ENCODE measurements around the gene SEPTIN7. TPM values are rescaled to one million over a fixed set of nuclear protein-coding genes. Genes with fewer than 3 reads are reported as not detected.
A peak's percentile ranks its signal among the peaks of the same experiment; 100 is the strongest.

SEPTIN7 gene
- total RNA-seq, 1 donor from 2014 or later: 200 TPM

DNA sequence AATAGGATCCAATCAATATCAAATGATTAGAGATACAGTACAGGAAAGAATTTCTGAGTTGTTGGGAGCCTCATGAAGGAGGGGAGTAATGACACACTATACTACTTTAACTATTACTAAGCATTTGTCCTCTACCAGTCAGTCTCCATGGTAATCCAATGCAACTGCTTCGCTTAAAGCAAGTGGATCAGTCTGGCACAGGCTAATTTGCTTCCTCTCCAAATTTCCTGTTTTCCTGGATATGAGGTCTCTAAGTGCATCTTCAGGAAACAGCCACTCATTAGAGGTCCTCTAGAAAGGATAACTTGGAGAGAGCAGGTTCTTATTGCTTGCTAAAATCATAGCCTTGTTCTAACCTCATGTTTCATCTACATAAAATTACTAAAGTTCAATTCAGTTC is 8.4 kb upstream of the SEPTIN7 start:
- Mint-ChIP-seq H3K27ac (no peak overlapping the region), H3K4me3 (no peak overlapping the region), H3K9me3 (no peaks in the 10 kb centered on the region), H3K4me1 (ENCODE audit: unreplicated experiment) (no peaks in the 10 kb centered on the region), H3K27me3 (no peaks in the 10 kb centered on the region), H3K36me3 (no peaks in the 10 kb centered on the region)
- TF ChIP-seq, protein P1, sequence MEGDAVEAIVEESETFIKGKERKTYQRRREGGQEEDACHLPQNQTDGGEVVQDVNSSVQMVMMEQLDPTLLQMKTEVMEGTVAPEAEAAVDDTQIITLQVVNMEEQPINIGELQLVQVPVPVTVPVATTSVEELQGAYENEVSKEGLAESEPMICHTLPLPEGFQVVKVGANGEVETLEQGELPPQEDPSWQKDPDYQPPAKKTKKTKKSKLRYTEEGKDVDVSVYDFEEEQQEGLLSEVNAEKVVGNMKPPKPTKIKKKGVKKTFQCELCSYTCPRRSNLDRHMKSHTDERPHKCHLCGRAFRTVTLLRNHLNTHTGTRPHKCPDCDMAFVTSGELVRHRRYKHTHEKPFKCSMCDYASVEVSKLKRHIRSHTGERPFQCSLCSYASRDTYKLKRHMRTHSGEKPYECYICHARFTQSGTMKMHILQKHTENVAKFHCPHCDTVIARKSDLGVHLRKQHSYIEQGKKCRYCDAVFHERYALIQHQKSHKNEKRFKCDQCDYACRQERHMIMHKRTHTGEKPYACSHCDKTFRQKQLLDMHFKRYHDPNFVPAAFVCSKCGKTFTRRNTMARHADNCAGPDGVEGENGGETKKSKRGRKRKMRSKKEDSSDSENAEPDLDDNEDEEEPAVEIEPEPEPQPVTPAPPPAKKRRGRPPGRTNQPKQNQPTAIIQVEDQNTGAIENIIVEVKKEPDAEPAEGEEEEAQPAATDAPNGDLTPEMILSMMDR (conservative IDR thresholded peaks at IDR 0.05): no peak
- no peak for DNase-seq (ENCODE audit: extremely low spot score, unreplicated experiment)

DNA sequence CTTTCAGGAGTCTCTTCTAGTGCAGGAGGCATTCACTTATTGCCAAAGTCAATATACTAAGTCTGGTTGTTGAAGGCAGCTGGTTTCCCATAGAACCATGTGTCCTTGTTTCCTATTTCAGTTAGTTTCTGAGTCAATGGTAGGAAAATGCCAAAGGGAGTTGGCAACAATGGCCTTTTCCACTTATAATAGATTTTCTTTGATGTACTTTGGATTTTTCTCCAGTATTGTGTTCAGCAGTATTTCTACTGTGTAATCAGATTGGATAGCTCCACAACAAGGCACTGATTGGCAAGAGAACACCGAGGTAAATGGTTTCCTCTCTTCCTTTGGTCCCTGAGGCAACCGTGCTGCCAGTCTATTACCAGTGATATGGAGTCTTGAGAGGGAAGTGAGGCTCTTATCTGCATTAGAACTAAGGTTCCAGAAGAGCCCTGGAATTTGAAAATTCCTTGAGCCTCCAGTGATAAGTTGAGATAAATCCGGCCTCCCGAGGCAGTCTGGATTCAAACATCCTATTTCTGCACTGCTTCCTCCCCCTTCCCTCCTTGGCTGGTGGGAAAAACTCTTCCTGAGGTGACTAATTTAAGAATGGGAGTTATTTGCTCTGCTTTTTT is 7.9 kb upstream of the SEPTIN7 start:
- Mint-ChIP-seq H3K36me3 (no peaks in the 10 kb centered on the region), H3K27ac (no peak overlapping the region), H3K9me3 (no peaks in the 10 kb centered on the region), H3K4me1 (ENCODE audit: unreplicated experiment) (no peaks in the 10 kb centered on the region), H3K4me3 (no peak overlapping the region), H3K27me3 (no peaks in the 10 kb centered on the region)
- DNase-seq (ENCODE audit: extremely low spot score, unreplicated experiment): no peak
- TF ChIP-seq, protein P1 (conservative IDR thresholded peaks at IDR 0.05): no peak

DNA sequence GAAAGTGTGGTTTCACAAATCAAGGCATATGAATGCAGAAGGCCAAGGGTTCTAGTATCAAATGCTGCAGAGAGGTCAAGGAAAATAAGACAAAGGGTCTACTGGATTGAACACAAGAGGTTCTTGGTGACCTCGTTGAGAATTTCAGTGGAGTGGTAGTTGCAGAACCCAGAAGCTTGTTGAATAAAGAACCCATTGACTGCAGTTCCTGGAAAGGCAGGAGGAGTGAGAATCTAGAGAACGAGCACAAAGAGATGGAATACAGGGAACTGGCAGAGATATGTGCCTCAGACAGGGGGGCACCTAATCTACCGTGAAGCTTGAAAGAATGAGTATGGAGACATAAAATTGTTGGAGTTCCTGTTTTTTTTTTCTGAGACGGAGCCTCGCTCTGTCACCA is 3.5 kb upstream of the SEPTIN7 start:
- TF ChIP-seq, protein P1 (conservative IDR thresholded peaks at IDR 0.05): no peak
- H3K4me1 Mint-ChIP-seq (ENCODE audit: unreplicated experiment): peaks cover 8% of the 10 kb centered on the region
- no peaks in the 10 kb centered on the region for H3K36me3 Mint-ChIP-seq
- H3K9me3 Mint-ChIP-seq: no peaks in the 10 kb centered on the region
- peak overlapping the region; percentile 13 for H3K4me3 Mint-ChIP-seq
- H3K27me3 Mint-ChIP-seq: no peaks in the 10 kb centered on the region
- H3K27ac Mint-ChIP-seq: no peak overlapping the region
- no peak for DNase-seq (ENCODE audit: extremely low spot score, unreplicated experiment)

DNA sequence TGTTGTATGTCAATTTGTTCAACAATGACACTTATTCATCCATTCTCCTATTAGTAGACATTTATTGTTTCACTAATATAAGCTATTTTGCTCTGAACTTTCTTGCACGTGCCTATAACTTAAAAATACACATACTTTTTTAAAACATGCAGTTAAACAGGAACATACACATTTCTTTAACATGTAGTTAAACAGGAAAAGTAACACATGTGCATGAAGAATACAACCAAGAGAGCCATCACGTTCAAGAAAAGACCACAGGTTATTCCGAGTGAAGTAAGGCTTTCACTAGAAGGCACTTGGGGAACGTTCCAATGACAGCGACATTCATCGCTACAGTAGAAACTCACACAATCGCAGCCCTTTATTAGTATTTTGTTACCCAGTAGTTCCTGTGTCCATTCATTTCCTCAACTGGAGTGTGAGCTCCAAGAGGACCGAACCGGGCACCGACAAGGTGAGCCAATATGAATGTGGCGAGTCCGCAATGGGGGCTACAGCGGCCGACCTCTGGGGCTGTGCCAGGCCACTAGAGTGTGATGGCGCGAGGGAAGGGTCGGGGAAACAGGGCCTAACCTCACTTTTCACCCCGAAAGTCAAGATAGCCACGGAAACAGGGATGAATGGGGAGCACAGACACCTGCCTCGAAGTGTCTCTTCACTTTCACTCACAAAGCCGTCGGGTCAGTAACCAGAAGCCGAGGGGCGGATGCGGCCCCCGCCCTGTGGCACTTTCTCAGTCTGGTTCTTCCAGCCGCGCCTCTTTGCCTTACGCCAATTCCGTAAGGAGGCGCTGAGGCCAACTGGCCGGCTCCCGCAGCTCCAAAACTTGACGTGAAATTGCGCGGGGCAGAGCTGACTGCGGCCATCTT is 775 bp upstream of the SEPTIN7 start:
- H3K4me1 Mint-ChIP-seq (ENCODE audit: unreplicated experiment): peaks cover 30% of the 10 kb centered on the region
- peak; percentile 89 for DNase-seq (ENCODE audit: extremely low spot score, unreplicated experiment)
- TF ChIP-seq, protein P1 (conservative IDR thresholded peaks at IDR 0.05): no peak
- no peaks in the 10 kb centered on the region for H3K27me3 Mint-ChIP-seq
- H3K9me3 Mint-ChIP-seq: no peaks in the 10 kb centered on the region
- H3K27ac Mint-ChIP-seq: peak overlapping the region; percentile 99
- peaks cover 9% of the 10 kb centered on the region for H3K36me3 Mint-ChIP-seq
- peak overlapping the region; percentile 95 for H3K4me3 Mint-ChIP-seq

DNA sequence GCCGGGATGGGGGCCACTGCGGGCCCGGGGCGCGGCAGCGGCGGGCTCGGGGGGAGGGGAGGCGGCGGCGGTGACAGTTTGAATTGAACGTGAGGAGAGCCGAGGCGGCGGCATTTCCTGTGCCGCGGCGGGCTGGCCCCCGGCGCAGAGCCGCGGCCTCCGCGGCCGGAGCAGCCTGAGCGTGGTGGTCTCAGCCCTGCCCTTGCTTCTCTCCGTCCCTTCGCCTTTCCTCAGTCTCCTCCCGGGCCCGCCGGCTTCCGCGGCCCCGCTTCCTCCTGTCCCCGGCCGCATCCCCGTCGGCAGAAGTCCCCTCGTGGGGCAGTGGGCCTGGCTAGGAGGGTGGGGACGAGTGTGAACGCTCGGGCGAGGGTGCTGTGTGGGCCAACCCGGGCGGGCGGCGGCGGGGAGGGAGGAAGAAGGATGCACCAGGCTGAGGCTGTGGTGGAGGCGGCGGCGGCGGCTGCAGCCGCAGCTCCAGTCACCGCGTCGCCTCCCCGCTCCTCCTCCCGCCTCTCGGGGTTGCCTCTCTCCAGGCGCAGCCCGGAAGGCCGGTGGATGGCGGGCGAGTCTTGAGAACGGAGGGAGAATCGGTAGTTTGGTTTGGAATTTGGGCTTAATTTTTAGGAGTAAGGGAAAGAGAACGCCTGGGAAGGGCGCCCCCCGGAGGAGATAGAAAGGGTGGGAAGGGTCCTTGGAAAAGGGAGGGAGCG is 690 bp downstream of the SEPTIN7 start:
- H3K27ac Mint-ChIP-seq: peak overlapping the region; percentile 99
- H3K4me1 Mint-ChIP-seq (ENCODE audit: unreplicated experiment): peaks cover 38% of the 10 kb centered on the region
- peak overlapping the region; percentile 98 for H3K4me3 Mint-ChIP-seq
- peaks cover 14% of the 10 kb centered on the region for H3K36me3 Mint-ChIP-seq
- H3K9me3 Mint-ChIP-seq: no peaks in the 10 kb centered on the region
- no peaks in the 10 kb centered on the region for H3K27me3 Mint-ChIP-seq
- TF ChIP-seq, protein P1 (conservative IDR thresholded peaks at IDR 0.05): peak; percentile 85
- peak; percentile 81 for DNase-seq (ENCODE audit: extremely low spot score, unreplicated experiment)

Measured in type B pancreatic cell (in vitro differentiated cells).